Measurements from ENCODE around the gene PACRGL.

DNA sequence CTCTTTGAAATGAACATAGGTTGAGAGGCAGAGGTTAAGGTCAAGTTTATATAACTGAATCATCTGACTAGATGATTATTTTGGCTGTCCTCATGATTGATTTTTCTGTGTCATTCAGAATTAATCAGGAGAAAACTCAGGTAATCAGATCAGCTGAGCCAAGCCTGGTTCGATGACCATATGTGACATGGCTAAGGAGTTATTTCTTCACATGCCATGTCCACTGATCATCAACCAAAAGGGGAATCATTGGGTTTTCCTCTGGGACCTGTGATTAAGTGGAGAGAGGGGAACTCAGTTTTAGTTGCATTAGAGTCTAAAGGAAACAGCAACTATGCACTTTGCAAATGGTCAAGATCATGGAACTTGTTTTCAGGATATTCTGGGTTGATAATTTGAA, 20.3 kb upstream of the PACRGL start:
- TF ChIP-seq, protein P1, sequence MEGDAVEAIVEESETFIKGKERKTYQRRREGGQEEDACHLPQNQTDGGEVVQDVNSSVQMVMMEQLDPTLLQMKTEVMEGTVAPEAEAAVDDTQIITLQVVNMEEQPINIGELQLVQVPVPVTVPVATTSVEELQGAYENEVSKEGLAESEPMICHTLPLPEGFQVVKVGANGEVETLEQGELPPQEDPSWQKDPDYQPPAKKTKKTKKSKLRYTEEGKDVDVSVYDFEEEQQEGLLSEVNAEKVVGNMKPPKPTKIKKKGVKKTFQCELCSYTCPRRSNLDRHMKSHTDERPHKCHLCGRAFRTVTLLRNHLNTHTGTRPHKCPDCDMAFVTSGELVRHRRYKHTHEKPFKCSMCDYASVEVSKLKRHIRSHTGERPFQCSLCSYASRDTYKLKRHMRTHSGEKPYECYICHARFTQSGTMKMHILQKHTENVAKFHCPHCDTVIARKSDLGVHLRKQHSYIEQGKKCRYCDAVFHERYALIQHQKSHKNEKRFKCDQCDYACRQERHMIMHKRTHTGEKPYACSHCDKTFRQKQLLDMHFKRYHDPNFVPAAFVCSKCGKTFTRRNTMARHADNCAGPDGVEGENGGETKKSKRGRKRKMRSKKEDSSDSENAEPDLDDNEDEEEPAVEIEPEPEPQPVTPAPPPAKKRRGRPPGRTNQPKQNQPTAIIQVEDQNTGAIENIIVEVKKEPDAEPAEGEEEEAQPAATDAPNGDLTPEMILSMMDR (IDR thresholded peaks at IDR 0.05): no peak
- TF ChIP-seq KDM1A (IDR thresholded peaks at IDR 0.05; ENCODE audit: low read depth) (no peak), RAD21 (conservative IDR thresholded peaks at IDR 0.05 in 1 of 2, IDR thresholded peaks at IDR 0.05 in 1 of 2) (no peak), HOXA7 (CRISPR knock-in tag; IDR thresholded peaks at IDR 0.05) (no peak), CEBPB (IDR thresholded peaks at IDR 0.05) (no peak), POLR2A (IDR thresholded peaks at IDR 0.05; ENCODE audit: low read length) (no peak), ZFP36 (IDR thresholded peaks at IDR 0.05; ENCODE audit: borderline replicate concordance, partially characterized antibody) (no peak), MYC (IDR thresholded peaks at IDR 0.05; ENCODE audit: borderline replicate concordance, low read length) (no peak), NR3C1 (IDR thresholded peaks at IDR 0.05) (no peak)
- TF ChIP-seq, protein P2, sequence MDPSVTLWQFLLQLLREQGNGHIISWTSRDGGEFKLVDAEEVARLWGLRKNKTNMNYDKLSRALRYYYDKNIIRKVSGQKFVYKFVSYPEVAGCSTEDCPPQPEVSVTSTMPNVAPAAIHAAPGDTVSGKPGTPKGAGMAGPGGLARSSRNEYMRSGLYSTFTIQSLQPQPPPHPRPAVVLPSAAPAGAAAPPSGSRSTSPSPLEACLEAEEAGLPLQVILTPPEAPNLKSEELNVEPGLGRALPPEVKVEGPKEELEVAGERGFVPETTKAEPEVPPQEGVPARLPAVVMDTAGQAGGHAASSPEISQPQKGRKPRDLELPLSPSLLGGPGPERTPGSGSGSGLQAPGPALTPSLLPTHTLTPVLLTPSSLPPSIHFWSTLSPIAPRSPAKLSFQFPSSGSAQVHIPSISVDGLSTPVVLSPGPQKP (IDR thresholded peaks at IDR 0.05; ENCODE audit: low read depth, low read length): no peak

All from A549 (cell line).